T47D (cell line): ENCODE results near the gene PPP1R37.

ENCODE experiments used
- DNase-seq, 2 experiments: peaks; one replicate each; pipeline versions ENCODE4 v3.0.0 to v3.0.0-alpha.2; 2011 to 2012; ENCODE audit warnings: low read depth in 1 of 2, low spot score in 1 of 2
- JUND ChIP-seq: IDR thresholded peaks from 2 replicates; pipeline ENCODE4 v1.6.1; 2012; ENCODE audit warnings: low read depth
- in situ Hi-C: cut with HindIII; loops from 2 replicates; pipeline ENCODE4 v1.10.0; 2016; ENCODE audit warnings: low sequenced_read_pairs, low pct_unique_long_range_greater_than_20kb

Gene PPP1R37

DNA sequence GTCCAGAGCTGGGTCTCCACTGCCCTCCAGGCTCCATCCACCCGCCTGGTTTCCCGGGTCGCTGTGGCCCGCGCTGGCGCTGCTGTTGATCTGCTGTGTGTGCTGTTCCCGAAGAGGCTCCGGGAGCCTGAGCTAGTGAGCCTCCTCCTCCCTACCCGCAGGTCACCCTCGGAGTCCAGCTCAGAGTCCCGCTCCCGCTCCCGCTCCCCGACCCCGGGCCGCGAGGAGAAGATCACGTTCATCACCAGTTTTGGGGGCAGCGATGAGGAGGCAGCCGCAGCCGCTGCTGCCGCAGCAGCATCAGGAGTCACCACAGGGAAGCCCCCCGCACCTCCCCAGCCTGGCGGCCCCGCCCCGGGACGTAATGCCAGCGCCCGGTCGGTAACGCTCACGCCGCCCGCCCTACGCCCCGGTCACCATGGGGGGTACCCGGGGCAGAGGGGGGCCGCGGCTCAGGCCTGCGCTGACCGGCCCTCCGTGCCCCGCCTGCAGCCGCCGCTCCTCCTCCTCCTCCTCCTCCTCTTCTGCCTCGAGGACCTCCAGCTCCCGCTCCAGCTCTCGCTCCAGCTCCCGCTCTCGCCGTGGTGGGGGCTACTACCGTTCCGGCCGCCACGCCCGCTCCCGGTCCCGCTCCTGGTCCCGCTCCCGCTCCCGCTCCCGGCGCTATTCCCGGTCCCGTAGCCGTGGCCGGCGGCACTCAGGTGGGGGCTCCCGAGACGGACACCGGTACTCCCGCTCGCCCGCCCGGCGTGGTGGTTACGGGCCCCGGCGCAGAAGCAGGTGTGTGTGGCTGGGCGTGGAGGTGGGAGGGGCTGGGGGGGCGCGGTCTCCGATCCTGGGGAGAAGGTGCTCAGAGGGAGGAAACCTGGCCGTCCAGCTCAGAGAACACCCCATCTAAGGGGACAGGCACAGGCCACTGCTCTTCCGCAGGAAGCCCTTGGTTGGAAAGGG lies 28.9 kb upstream of the PPP1R37 start:
- in situ Hi-C loops, result no loop called here
- no peak for DNase-seq
- no peak for TF ChIP-seq JUND

DNA sequence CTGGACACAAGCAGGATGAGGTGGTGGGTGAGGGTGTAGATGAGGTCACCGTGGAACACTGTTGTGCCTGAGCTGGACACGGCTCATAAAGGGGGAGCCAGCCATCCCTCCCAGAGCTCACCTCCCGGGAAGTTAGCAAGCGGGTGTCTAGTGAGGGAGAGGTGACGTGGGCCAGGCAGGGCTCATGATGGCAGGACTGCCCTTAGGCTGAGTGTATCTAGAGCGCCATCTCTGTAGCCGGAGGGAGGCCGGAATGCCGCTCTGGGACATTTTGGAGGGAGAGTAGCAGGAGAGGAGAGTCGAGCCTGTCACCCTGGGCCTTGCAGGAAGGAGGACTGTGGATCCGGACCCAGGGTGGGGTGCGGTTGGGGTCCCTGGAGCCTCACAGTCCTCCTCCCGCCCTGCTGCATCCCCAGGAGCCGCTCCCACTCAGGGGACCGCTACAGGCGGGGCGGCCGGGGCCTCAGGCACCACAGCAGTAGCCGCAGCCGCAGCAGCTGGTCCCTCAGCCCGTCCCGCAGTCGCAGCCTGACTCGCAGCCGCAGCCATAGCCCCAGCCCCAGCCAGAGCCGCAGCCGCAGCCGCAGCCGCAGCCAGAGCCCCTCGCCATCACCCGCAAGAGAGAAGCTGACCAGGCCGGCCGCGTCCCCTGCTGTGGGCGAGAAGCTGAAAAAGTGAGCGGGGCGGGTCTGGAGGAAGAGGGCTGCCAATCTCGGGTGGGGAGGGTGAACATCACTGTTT lies 25.9 kb upstream of the PPP1R37 start:
- no peak for DNase-seq
- in situ Hi-C loops, result no loop called here
- TF ChIP-seq JUND, result no peak

DNA sequence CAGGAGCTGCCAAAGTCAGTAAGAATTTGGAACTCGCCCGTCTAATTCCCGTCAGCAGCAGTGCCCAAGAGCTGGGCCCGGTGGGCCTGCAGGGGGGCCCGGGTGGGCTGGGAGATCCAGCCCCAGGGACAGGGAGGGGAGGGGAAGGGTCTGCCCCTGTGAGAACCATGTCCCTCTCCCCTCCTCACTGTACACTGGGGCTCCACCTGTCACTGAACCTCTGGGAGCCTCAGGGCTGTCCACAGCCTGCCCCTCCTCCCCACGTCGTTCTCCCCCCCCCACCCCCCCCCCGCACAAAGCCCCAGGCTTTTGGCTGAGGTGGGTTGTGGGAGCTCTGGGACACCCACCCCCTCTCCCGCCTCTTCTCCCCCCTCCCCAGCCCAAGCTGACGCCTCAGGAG lies 24.9 kb upstream of the PPP1R37 start:
- no peak for DNase-seq
- in situ Hi-C loops, result no loop called here
- TF ChIP-seq JUND, result no peak

DNA sequence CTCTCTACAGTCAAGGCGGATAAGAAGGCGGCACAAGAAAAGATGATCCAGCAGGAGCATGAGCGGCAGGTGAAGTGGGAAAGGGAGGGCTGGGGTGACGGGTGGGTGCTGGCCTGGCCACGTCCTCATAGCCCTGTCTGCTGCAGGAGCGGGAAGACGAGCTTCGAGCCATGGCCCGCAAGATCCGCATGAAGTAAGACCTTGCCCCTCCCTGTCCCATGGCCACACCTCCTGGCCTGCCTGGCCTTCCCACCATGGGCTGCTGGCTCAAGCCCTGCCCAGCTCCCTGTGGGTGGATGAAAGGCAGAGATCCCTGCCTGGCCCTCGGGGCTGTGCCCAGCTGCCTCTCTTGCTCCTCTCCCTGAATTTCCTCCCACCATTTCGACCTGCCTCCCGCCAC lies 23.9 kb upstream of the PPP1R37 start:
- in situ Hi-C loops, result no loop called here
- TF ChIP-seq JUND, result no peak
- DNase-seq, result peak; percentile 74 to 85

DNA sequence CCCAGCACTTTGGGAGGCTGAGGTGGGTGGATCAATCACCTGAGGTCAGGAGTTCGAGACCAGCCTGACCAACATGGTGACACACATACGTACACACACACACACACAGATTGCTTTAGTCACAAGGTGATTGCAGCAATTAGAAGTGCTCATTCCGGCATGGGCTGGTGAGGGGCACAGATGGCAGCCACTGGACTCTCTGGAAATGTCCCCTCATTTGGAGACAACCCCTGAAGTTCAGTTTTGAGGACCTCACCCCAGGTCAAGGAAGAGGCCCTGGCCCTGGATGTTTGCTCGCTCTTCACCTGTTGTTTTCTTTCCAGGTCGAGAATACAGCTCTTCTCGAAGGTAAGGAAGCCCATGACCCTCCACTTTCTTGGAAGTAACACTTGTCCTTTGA lies 22.8 kb upstream of the PPP1R37 start:
- TF ChIP-seq JUND, result no peak
- DNase-seq, result no peak
- in situ Hi-C loops, result no loop called here

DNA sequence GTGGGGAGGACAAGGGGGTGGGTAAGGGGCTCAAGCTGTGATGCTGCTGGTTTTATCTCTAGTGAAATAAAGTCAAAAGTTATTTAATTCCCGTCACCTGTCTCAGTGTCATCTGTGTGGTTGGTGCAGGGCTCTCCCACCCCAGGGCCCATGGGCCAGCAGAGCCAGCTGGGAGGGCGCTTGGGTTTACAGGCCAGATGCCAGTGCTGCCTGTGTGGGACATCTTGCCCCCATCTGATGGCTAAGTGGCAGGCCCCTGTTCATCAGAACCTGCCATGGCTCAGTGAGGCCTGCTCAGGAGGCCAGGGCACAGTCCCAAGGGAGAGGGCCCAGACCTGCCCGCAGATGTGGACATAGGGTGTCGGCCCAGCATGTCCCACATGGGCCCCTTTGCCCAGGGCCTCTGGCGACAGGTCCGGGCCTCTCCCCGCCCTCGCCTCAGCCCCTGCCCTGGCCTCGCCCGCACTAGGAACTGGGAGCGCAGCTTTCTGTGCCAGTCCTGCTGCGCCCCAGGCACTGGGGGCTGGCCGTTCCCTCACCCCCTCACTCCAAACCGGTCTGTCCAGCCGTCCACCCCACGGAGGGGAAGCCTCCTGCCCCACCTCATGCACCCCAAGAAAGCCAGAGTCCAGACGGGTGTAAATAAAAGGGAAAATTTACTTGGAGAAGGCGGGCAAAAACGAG lies 22.0 kb upstream of the PPP1R37 start:
- TF ChIP-seq JUND, result peak; percentile 50; the same call in 1 of the 2 replicates
- in situ Hi-C loops, result no loop called here
- peak; percentile 68 to 92 for DNase-seq

DNA sequence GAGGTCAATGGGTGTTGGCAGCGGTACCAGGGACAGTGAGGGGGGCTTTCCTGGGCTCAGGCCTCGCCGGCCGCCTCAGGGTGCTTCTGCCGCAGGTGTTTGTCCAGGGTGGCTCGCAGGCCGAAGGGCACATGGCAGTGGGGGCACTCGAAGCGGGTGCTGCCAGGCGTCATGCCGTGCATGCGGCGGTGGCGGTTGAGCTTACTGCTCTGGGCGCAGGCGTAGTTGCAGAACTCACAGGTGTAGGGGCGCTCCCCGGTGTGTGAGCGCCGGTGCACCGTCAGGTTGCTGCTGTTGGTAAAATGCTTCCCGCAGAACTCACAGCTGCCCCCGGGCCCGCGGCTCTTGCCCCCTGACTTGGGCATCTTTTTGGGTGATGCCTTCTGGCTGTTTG lies 21.4 kb upstream of the PPP1R37 start:
- no peak for TF ChIP-seq JUND
- no peak for DNase-seq
- in situ Hi-C loops, result no loop called here

DNA sequence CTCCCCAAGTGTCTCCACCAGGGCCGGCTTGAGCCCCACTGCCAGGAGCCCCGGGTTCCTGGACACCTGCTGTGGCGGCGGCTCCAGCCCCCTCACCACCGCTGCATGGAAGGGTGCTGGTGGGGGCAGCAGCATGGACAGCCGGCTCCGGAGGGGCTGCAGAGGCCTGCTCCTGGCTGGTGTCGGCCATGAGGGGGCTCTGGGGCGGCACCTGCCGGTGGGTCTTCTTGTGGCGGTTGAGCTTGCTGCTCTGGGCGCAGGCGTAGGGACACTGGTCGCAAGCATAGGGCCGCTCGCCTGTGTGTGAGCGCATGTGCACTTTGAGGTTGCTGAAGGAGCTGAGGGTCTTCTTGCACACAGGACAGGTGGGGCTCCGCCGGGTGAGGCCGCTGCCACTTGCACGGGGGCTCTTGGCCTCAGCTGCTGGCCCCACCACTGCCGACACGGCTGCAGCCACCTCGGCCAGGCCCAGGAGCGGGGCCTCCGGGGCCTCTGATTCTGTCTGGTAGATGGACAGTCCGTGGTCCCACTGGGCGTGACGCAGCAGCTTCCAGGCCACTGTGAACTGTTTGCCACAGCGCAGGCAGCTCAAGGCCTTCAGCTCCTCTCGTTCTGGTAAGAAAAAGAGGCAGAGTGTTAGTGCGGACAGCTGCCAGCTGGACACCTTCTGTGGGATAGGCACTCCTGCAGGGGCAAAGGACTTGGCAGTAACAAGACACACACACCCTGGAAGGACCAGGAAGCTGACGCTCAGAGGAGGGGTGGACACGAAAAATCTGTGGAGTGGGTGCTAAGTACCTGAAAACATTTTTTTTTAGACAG lies 20.8 kb upstream of the PPP1R37 start:
- DNase-seq, result no peak
- in situ Hi-C loops, result no loop called here
- TF ChIP-seq JUND, result no peak

DNA sequence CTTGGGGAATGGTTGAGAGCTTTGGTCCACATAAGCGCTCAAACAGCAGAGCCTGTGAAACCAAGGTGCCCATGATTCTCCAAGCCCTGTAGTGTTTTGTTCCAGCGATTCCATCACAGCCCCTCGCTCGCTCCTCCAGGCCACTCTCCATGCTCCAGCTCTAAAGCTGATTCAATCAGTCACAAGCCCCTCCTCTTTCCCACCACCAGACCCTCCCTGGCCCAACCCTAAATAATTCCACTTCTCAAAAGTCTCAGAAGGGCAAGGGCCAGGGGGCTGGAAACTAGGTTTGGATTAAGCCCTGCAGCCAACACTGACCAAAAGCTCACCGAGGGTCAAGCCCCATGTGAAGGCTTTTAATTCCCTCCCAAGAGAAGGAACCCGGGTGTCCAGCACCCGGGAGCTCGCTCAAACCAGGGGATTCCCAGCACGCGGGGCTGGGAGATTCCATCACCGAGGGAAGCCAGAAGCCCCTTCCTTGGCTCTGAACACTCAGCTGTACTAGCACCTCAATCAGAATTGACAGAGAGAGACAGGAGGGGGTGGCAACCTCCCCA lies 18.2 kb upstream of the PPP1R37 start:
- no peak for TF ChIP-seq JUND
- DNase-seq, result no peak
- in situ Hi-C loops, result no loop called here

DNA sequence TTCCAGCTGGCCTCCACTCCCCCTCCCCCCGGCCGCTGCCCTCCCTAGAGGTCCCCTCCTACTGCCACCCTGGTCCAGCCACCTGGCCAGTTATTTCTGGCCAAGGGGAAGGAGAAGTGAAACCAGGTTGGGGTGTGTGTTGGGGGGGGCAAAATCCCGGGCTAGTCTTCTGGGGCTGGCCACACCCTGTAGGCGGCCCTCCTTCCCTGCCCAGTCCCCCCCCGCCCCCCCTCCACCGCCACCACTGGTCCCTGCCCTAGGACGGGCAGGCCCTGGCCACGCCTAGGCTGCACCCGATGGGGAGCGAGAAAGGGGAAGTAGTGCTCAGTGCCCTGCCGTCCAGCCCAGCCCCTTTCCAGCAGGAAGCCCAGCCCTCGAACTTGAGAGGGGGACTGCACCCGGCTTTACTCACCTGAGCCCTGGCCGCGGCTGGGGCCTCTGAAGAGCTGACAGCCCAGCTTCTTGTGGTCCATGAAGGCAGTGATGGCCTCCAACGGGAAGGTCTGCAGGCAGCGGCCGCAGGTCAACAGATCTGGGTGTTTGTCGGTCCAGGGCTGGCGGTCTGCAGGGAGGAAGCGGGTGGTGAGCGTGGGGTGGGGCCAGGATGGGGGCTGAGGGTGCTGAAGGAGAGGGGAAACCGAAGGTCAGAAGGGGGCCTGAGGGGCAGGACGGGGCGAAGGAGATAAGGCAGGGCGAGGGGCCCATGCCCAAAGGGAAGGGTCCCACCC lies 17.5 kb upstream of the PPP1R37 start:
- in situ Hi-C loops, result no loop called here
- peak; percentile 82 to 91 for DNase-seq
- no peak for TF ChIP-seq JUND

DNA sequence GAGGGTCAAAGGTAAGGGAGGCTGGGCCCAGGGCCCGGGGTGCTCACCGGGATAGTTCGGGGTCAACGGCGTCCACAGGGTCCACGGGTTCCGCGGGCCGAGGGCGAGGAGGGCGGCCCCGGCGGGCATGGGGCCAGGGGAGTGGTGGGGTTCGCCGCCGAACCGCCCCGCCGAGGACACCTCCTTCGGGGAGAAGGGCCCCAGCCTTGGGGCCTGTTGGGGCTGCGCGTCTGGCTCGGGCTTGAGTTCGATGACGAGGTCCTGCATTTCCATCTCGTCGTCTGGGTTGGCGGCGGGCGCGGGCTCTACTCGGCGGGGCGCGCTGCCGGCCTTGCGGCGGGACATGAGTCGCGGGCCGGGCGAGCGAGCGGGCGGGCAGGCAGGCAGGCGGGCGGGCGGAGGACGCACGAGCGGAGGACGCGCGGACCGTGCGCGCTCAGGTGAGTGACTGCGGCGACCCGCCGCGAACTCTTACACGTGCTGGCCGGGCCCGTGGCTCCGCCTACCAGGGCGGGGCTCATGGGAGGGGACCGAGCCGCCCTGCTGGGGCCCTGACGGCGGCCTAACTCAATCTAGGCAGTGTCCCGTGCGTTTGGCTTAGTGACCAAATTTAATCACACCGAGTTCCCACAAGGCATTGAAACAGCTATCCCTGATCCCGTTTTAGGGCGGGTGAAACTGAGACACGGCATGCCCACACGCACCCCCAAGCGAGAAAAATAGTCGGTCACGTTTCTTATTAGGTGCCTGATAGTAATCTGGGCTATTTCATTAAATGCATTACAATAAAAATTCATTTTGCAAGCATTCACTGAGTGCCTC lies 16.7 kb upstream of the PPP1R37 start, which contains the start of gene ZNF296:
Gene ZNF296, minus strand, starts transcription at position 450 of the 822 bp plus-strand sequence. Its CDS starts 105 bp downstream, at position 345.
- TF ChIP-seq JUND, result no peak
- peak; percentile 69 to 90 for DNase-seq
- in situ Hi-C loops, result no loop called here
